ENCODE measurements around the gene RAPGEF4. TPM values are rescaled to one million over a fixed set of nuclear protein-coding genes. Genes with fewer than 3 reads are reported as not detected.

The RAPGEF4 gene
- total RNA-seq, 4 donors from 2014 or later, result 1.4 to 5.5 (median 1.8) TPM

- Histone ChIP-seq H3K27ac (no peak overlapping the region), H3K9me3 (no peaks in the 10 kb centered on the region), H3K4me1 (no peaks in the 10 kb centered on the region), H3K4me3 (no peak overlapping the region), H3K36me3 (no peaks in the 10 kb centered on the region), H3K27me3 (no peaks in the 10 kb centered on the region)
- no peak for DNase-seq
- intact Hi-C loops (cut with DNase I; ENCODE audit: low total_unique reads) (no loop called here), in situ Hi-C loops (cut with MboI; ENCODE audit: low sequenced_read_pairs in 4 of 4) (no loop called here)
- no peak for TF ChIP-seq CTCF (IDR thresholded peaks at IDR 0.05 in 4 of 5, conservative IDR thresholded peaks at IDR 0.05 in 1 of 5)
- TF ChIP-seq POLR2A (IDR thresholded peaks at IDR 0.05), result no peak
- ATAC-seq, result no peak
Measured at GRCh38 chr2:172896661-172897081, 161.0 kb downstream of the RAPGEF4 start.

- DNase-seq (no peak), ATAC-seq (no peak)
- in situ Hi-C loops (cut with MboI; ENCODE audit: low sequenced_read_pairs in 4 of 4) (no loop called here), intact Hi-C loops (cut with DNase I; ENCODE audit: low total_unique reads) (no loop called here)
- peaks cover 2 to 5% of the 10 kb centered on the region in 2 donors for H3K4me1 ChIP-seq
- no peaks in the 10 kb centered on the region for H3K9me3 ChIP-seq
- H3K4me3 ChIP-seq, result no peak overlapping the region
- H3K36me3 ChIP-seq, result no peaks in the 10 kb centered on the region
- H3K27me3 ChIP-seq, result no peaks in the 10 kb centered on the region
- no peak overlapping the region for H3K27ac ChIP-seq
- no peak for TF ChIP-seq CTCF (IDR thresholded peaks at IDR 0.05 in 4 of 5, conservative IDR thresholded peaks at IDR 0.05 in 1 of 5)
- TF ChIP-seq POLR2A (IDR thresholded peaks at IDR 0.05), result no peak
Measured at GRCh38 chr2:172900871-172901270, 165.2 kb downstream of the RAPGEF4 start.

- no peaks in the 10 kb centered on the region for H3K36me3 ChIP-seq
- no peak overlapping the region for H3K27ac ChIP-seq
- intact Hi-C loops (cut with DNase I; ENCODE audit: low total_unique reads) (no loop called here), in situ Hi-C loops (cut with MboI; ENCODE audit: low sequenced_read_pairs in 4 of 4) (no loop called here)
- no peaks in the 10 kb centered on the region for H3K27me3 ChIP-seq
- DNase-seq (no peak), ATAC-seq (no peak)
- no peaks in the 10 kb centered on the region for H3K9me3 ChIP-seq
- H3K4me1 ChIP-seq, result peaks cover 6 to 13% of the 10 kb centered on the region in 2 donors
- TF ChIP-seq POLR2A (IDR thresholded peaks at IDR 0.05) (no peak), CTCF (IDR thresholded peaks at IDR 0.05 in 4 of 5, conservative IDR thresholded peaks at IDR 0.05 in 1 of 5) (no peak)
- H3K4me3 ChIP-seq, result no peak overlapping the region
Measured at GRCh38 chr2:172901913-172902312, 166.3 kb downstream of the RAPGEF4 start.

GRCh38 chr2:172904236-172904635 lies 168.6 kb downstream of the RAPGEF4 start:
- Histone ChIP-seq H3K9me3 (no peaks in the 10 kb centered on the region), H3K4me3 (no peak overlapping the region), H3K36me3 (no peaks in the 10 kb centered on the region), H3K27me3 (no peaks in the 10 kb centered on the region), H3K4me1 (peaks cover 6 to 13% of the 10 kb centered on the region in 2 donors), H3K27ac (no peak overlapping the region)
- ATAC-seq (no peak), DNase-seq (no peak)
- in situ Hi-C loops (cut with MboI; ENCODE audit: low sequenced_read_pairs in 4 of 4), result no loop called here
- intact Hi-C loops (cut with DNase I; ENCODE audit: low total_unique reads), result no loop called here
- no peak for TF ChIP-seq POLR2A (IDR thresholded peaks at IDR 0.05)
- TF ChIP-seq CTCF (IDR thresholded peaks at IDR 0.05 in 4 of 5, conservative IDR thresholded peaks at IDR 0.05 in 1 of 5), result no peak
